ENCODE results near the gene MIOX.
A peak's percentile ranks its signal among the peaks of the same experiment; 100 is the strongest.

The MIOX gene

GRCh38 chr22:50455201-50455600 lies 31.5 kb upstream of the MIOX start:
- DNase-seq = no peak

DNA sequence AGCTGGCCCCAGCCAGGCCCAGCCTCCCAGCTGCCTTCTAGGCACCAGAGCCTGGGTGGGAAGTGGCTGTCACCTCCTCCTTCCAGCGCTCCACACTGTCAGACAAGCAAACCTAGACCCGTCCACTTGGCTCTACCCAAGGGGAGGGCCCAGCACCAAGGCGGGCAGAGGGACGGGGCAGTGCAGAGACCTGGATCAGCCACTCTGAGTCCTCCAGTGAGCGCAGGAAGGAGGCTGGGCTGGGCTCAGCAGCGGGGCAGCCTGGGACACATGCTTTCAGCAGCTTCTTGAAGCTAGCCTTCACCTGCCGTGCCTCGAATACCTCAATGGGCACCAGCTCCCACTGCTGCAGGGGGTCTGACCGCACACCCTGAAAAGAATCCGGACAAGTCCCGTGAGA lies 30.6 kb upstream of the MIOX start:
- no peak for DNase-seq

- DNase-seq = no peak
These were observed 30.0 kb upstream of the MIOX start for GRCh38 chr22:50456466-50457234.

DNA sequence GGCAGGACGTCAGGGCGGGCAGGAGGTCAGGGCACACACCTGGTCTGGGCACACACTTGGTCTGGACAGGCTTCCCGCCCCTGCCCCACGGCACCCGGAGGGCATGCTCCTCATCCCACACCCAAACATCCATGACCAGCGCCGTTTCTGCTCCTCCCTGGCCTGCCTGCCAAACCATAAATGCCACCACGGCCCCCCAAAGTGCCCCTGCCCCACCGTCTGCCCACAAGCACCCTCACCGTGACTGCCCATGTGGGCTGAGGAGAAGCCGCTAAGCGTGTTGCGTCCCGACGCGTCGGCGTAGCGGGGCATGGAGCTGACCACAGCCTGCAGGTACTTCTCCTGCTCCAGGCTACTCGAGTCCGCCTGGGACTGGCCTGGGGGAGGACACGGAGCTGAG lies 27.6 kb upstream of the MIOX start:
- no peak for DNase-seq

- DNase-seq = no peak
These were observed 27.0 kb upstream of the MIOX start for GRCh38 chr22:50459496-50460140.

- no peak for DNase-seq
These were observed 25.7 kb upstream of the MIOX start for GRCh38 chr22:50460938-50461337.

- no peak for DNase-seq
These were observed 25.1 kb upstream of the MIOX start for GRCh38 chr22:50461536-50461935.

GRCh38 chr22:50461979-50462540 lies 24.6 kb upstream of the MIOX start:
- no peak for DNase-seq

DNA sequence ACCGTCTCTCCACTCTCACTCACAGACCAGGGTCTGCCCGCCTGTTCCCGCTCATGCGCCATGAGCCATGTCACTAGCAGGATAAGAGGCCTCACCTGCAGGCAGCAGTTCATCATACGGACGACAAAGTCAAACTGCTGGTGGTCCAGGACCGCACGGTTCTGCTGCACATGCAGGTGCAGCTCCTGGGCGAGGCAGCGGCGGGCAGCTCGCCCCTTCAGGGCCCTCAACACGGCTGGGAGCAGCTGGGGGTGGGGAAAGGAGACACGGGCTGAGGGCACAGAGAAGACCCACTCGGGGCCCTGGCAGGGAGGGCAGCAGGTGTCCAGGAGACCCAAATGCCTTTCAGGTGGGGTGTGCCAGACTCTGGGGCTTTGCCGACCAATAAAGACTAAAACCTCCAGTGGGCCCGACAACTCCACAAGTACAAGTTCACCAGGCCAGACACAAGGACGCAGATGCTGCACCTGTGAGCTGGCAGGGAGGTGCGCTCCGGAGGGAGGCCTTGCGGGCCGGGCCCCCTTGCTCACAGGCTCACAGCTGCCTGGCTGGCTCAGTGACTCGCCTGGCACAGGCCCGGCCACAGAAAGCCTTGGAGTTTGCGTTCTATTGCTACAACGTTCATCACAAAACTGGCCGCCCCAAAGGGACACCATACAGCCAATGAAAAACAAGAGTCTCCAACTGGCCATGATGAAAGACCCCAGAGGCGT lies 23.3 kb upstream of the MIOX start:
- DNase-seq = no peak

- DNase-seq = no peak
These were observed 22.2 kb upstream of the MIOX start for GRCh38 chr22:50464451-50464850.

DNA sequence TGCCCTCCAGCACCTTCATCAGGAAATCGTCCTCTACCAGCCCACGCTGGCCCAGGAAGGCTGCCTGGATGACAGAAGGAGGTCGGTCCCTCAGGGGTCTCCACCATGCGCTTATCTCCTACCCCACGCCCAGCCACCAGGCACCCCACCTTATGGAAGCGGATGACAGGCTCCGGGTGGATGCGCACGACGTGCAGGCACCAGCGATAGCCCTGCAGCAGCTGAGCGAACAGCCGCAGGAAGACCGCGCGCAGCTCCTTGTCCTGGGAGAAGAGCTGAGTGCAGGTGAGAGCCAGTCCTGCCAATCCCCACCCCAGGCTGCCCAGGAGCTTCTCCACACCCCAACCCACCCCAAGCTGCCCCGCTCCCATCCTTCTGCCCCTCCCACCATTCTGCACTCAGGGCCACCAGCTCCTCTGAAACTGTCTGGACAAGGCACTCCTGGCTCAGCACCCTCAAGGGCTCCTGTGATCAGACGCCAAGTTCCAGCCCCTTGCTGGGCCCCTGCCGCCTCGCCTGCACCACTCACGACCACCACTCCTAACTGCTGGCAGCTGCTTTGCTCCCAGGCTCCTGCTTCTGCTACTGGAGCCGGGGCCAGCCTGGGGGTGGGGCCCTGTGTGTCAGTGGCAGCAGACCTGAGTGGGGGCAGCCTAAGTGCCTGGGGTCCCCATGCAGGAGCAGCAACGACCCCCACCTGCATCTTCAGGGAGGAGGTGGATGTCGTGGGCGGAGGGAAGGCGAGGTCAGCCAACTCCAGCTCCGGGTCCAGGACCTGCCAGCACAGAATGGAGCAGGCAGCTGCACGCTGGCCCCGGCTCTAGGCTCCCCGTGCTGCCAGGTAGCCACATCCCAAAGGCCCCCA lies 21.4 kb upstream of the MIOX start:
- no peak for DNase-seq

DNA sequence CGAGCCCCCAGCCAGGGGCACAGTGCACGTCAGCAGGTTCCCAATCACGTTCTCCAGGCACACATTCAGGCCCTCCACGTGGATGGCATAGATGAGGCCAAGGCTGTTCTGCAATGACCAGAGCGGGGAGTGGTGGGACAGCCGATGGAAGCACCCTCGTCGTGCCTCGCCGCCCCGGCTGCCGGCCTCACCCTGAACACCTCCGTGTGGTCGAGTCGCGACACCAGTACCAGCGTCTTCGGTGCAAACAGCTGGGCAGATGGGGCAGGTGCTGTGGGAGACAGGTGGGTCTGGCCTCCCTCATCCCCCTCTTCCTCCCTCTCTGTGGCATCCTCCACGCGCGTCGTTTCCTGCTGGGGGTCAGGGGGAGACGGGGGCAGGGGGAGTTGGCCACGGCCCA lies 19.3 kb upstream of the MIOX start:
- no peak for DNase-seq

DNA sequence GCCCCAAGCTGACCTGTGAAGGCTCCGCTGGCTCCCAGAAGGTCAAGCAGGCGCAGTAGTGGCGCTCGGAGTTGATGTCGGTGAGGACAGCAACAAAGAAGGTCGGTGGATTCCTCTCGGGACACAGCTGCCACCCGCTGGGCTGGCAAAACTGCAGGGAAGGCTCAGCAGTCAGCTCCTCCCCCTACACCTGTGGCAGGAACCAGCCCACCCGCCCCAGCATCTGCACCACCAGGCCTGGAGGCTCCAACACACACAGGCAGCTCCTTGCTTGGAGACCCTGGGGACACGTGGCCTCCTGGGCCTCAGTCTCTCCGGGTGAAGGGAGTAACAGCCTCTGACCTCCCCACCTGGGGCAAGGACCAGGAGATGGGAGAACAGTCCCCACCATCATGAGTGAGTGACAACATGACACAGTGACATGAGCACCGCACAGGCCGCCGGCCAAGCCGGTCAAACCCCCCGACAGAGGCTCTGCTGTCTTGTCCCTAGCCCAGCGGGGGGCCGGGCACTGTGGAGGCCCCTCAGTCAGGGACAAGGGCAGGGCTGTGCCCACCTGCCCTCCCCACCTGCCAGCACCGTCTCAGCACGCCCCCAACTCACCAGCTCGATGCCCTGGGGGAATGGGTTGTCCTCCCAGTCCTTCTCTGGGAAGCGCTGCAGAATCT lies 18.8 kb upstream of the MIOX start:
- no peak for DNase-seq

- DNase-seq = no peak
These were observed 18.0 kb upstream of the MIOX start for GRCh38 chr22:50468626-50469025.

DNA sequence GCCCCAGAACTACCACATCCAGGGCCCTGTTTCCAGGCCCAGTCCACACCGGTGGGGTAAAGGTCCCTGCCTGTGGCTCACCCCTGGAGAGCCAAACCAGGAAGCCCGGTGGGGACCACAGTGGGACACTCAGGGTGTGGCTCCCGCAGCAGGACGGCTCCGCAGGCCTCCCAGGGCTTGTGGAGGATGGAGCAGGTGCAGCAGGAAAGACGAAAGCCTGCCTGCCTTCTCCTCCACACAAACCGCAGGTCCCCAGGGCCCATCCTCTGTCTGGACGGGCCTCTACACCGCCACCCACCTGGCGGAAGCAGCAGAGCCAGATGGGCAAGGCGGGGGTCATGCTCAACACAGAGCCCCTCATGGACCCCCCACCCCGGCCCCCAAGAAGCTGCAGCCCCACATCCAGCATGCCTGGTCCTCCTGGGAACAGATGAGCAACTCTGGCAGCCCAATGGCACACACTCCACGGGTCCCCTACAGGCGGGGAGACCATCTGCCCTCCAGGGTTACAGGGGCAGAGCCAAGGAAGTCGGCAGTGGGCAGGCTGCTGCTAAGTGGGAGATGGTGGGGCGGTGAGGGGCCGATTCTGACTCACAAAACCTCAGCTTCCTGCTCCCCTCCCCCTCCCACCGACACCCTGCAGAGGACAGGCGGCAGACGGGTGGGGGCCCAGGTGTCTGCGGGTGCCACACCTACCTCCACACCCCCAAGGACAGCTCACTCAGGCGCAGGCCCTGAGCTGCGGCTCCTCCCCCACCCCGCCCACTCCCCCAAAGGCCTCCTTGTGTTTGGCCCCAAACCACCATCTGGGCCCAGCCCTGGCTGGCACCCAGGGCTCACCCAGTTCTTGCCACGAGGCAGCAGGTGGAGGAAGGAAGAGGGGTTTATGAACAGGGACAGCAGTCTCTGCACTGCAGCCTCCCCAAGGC lies 17.0 kb upstream of the MIOX start:
- peak; percentile 91 to 93 for DNase-seq

GRCh38 chr22:50470491-50470890 lies 16.2 kb upstream of the MIOX start:
- DNase-seq = no peak

DNA sequence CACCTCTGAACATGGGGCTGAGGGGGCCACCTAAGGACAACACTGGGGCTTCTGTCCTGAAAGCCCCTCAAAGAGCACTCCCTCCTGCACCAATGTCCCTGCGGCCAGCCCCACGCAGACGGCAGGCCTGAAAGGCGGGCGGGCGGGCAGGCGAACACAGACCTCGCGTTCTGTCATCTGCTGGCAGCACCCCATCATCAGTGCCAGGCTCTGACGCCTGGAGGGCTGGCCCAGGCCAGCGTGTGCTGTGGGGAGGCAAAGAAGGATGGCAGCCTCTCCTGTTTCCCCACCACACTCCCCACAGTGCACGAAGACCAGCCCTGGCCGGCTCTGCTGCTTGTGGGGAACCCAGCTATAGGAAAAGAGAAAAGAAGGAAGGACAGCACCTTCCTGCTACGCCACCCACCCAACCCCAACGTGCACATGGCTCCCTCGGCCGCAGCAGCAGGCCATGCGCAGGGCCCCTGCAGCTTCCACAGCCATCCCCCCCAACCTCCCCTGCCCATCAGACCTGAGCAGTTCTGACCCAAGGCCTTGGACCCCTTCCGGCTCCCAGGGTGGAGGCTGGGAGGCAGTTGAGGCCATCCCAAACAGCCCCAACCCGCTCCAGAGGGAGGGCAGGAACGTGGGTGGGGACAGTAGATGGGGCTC lies 15.3 kb upstream of the MIOX start:
- no peak for DNase-seq

- no peak for DNase-seq
These were observed 14.7 kb upstream of the MIOX start for GRCh38 chr22:50471962-50472361.

GRCh38 chr22:50473088-50473487 lies 13.6 kb upstream of the MIOX start:
- peak; percentile 48 to 49 for DNase-seq

Measured in stimulated activated CD4-positive, alpha-beta T cell treated with anti-CD3 and anti-CD28 coated beads, Interleukin-2, amount 100 ng/mL, for 24 hours (primary cell).